Measurements from ENCODE around the gene PSMD4.
"Not testable (repeated sequence)": the region's sequence is repeated elsewhere in the genome, so short reads cannot be mapped to it uniquely, and the experiment has no call there.

The PSMD4 gene

DNA sequence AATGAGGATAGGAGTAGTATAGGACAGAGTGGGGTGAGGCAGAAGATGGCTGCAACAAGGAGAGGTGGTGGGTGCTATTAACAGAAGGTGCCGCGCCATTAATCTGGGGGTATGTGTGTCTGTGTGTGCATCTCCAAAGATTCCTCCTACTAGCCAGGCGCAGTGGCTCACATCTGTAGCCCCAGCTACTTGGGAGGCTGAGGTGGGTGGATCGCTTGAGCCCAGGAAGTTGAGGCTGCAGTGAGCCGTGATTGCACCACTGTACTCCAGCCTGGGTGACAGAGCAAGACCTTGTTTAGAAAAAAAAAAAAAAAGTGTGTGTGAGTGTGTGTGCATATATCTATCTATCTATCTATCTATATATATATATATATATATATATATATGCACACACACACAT is 20.8 kb downstream of the PSMD4 start:
- not testable (repeated sequence) for DNase-seq

DNA sequence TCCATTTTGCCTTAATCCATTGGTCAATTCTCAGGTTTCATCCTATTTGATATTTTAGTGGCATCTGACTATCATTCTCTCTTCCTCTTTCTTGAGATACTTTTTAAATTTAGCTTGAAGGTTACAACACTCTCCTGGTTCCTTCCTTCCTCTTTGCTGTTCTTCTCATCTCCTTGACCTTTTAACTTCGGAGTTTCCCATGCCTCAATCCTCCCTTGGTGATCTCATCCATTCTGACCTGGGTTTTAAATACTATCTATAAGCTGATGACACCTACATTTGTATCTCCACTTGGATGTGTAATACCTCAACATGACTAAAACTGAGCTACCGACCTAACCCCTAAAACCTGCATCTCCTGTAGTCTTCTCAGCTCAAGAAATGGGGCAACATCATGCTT is 22.7 kb downstream of the PSMD4 start:
- DNase-seq, result no peak

DNA sequence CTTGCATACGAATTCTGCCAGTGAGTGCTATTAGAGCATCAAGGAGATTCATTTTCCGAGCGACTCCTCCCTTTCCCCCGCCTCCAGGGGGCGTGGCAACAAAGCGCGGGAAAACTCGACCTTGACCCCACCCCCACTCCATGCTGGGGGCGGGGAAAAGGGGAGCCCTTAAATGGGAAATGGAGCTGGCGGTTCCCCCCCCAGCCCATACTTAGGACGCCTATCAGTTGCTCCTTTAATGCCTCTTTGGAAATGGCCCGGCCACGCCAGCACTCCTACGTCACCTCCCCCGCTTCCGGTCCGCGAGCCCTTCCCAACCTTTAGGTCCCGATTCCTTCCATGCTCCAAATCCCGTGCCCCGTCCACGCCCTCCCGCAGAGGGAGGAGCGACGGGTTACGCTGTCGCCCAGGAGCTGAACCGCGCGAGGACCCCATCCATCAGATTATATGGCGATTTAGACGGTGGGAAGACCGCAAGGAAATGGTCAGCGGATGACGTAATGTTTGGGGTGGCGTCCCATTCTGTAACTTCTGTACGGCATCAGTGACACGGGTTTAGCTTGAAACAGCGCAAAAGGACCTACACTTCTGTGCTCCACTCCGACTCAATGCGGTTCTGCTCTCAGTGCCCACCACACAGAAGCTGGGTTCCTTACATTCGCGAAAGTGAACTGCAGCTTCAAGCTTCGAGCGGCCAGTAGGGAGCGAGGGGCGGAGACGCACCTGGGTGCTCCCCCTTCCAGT is 26.9 kb downstream of the PSMD4 start:
- DNase-seq, result peak; percentile 90 to 99

DNA sequence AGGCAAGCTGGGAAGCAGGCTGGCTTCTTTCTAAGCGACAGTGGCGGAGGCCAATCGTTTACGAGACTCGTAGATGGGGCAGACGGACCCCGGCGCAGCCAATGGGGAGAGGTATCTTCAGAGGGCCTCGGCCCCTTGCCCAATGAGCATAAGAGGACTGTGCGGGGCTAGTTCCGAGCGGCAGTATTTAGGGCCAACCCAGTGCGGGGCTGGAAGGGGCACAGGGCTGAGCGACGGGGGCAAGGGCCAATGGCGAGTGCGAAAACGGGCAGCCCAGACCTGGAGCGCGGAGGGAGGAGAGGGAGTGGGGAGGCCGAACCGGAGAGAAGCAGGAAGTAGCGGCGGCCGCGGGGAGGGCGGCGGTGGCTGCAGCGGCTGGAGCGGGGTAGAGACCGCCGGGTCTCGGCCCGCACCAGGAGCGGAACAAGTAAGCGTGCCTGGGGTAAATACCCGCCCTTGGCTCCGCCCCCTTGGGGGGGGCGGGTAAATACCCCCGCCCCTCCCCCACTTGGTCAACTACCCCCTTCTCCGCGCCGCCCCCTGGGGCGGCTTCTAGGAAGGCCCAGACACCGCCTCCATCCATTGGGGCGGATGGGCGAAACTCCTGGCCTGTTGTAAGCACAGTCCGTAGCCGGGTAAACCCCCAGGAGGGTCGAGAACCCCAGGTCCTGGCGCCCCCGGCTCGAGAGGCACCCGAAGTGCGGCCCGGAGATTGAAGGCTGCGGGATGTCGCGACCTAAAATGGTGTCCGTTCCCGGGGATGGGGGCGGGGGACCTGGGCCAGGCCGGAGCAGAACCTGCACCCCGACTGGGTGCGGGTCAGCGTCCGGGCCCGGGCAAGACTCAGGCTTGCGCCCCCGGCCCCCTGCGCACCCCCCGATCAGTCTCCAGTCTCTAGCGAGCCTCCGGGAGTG is 27.7 kb downstream of the PSMD4 start, which contains the start of gene ZNF687:
Gene ZNF687 (plus strand): TSS at position 331 of the 914 bp plus-strand sequence. CDS start 3,993 bp downstream, outside the sequence.
- peak; percentile 98 to 100 for DNase-seq

DNA sequence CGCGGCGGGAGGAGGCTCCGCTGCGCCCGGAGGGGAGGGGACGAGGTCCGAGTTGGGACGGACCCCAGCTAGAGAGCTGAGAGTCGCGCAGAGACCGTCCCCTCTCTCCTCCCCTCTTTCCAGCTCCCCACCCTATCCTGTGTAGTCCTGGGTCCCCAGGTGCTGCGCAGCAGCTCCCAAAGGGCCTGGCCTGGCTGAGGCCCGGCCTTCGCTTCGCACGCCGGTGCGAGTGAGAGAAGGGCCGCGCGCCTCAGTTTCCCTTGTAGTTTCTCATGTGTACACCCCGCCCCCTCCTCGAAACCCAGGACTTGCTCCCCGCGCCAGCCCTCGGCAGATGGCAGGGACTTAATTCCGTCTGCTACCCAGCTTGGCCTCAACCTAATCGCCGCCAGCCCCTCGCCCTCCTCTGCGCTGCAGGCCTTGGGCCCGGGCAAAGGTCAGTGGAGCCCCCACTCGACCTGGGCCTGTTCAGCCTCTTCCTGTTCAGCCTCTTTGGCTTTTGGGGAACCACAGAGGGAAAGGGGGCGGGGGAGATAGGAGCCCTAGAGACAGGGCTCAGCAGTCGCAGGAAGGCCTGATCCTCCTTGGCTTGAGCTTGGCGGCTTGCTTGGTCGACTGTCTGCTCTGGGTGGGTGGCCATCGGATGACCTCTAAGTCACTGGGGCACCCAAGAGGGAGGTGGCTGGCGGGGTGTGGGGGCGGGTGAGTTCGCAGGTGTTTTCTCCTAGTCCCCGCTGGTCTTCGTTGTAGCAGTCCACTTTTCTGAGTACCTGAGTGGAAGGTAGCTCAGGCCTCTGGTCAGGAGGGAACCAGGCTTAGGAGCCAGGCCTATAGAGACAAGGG is 28.6 kb downstream of the PSMD4 start:
- no peak for DNase-seq

DNA sequence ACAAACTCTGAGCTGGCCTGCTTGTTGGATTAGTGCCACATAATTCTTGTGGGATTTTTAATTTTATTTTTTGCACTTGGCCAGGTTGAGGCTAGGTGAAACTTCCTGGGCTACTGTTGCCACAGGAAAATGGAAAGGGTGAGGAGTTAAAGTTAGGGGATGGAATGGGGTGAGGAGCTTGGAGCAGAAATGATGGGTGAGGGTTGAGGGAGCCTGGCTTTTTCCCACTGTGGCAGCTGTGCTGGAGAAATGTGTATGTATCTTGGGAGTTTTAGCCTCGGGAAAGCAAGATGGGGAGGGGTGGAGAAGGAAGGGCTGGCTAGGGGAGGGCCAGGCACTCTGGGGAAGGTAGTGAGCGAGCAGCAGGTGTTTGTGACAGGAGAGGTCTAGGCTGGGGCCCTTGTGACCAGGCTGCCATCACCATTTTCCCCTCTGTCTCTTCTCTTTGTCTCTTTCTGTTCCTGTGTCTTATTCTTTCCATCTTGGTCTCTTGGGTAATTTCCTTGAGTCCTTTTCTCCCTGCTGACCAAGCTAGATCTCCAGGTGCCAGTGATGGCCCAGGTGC is 29.6 kb downstream of the PSMD4 start:
- no peak for DNase-seq

DNA sequence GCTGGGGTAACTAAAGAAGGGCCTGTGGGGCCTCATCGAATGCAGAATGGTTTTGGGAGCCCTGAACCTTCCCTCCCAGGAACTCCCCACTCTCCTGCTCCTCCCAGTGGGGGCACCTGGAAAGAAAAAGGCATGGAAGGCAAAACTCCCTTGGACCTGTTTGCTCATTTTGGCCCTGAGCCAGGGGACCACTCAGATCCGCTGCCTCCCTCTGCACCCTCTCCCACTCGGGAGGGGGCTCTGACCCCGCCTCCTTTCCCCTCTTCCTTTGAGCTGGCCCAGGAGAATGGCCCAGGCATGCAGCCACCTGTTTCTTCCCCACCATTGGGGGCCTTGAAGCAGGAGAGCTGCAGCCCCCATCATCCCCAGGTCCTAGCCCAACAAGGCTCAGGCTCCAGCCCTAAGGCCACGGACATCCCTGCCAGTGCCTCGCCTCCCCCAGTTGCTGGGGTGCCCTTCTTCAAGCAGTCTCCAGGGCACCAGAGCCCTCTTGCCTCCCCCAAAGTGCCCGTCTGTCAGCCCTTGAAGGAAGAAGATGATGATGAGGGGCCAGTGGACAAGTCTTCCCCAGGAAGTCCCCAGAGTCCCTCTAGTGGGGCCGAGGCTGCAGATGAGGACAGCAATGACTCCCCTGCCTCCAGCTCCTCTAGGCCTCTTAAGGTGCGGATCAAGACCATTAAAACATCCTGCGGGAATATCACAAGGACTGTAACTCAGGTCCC is 32.2 kb downstream of the PSMD4 start:
- no peak for DNase-seq

DNA sequence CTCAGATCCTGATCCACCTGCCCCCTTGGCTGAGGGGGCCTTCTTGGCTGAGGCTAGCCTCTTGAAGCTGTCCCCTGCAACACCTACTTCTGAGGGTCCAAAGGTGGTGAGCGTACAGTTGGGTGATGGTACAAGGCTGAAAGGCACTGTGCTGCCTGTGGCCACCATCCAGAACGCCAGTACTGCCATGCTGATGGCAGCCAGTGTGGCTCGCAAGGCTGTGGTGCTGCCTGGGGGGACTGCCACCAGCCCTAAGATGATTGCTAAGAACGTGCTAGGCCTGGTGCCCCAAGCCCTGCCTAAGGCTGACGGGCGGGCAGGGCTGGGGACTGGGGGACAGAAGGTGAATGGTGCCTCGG is 32.8 kb downstream of the PSMD4 start:
- no peak for DNase-seq

DNA sequence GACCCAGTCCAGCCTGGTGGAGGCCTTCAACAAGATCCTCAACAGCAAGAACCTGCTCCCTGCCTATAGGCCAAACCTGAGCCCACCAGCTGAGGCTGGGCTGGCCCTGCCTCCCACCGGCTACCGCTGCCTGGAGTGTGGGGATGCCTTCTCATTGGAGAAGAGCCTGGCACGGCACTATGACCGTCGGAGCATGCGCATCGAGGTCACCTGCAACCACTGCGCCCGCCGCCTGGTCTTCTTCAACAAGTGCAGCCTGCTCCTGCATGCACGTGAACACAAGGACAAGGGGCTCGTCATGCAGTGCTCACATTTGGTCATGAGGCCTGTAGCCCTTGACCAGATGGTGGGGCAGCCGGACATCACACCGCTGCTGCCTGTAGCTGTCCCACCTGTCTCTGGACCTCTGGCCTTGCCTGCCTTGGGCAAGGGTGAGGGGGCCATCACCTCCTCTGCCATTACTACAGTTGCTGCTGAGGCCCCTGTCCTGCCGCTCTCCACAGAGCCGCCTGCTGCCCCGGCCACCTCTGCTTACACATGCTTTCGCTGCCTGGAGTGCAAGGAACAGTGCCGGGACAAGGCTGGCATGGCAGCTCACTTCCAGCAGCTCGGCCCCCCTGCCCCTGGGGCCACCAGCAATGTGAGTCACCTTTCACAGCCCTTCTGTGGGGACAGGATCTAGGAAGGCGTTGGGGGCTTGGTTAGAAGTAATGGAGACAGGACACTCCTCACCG is 33.4 kb downstream of the PSMD4 start:
- no peak for DNase-seq

DNA sequence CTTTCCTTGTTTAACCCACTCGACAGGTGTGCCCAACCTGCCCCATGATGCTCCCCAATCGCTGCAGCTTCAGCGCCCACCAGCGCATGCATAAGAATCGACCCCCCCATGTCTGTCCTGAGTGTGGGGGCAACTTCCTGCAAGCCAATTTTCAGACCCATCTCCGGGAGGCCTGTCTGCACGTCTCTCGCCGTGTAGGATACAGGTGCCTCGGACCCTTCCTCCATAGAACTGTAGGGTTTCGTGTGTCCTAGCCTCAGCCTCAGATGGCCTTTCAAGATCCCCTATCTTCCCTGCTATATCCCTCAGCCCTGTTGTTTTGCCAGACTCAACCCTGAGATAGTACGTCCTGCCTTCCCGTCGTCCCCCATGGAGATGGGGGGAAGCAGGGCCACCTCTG is 34.0 kb downstream of the PSMD4 start:
- no peak for DNase-seq

DNA sequence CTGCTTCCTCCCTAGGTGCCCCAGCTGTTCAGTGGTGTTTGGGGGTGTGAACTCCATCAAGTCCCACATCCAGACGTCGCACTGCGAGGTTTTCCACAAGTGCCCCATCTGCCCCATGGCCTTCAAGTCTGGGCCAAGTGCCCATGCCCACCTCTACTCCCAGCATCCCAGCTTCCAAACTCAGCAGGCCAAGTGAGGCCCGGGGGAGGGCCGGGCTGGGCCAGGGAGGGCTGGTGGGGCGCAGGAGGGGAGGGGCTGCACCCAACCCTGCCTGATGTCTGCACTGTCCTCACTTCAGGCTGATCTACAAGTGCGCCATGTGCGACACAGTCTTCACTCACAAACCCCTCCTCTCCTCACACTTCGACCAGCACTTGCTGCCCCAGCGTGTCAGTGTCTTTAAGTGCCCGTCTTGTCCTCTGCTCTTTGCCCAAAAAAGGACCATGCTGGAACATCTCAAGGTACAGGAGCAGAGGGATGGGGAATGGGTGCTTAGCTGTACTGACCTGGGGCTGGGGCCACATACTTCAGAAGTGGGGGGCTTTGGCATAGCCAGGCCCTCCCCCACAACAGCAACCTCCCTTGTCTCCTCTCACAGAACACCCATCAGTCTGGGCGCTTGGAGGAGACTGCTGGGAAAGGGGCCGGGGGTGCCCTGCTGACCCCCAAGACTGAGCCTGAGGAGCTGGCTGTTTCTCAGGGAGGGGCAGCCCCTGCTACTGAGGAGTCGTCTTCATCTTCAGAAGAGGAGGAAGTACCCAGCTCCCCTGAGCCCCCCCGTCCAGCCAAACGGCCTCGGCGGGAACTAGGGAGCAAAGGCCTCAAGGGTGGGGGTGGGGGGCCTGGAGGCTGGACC is 34.8 kb downstream of the PSMD4 start:
- DNase-seq, result no peak

DNA sequence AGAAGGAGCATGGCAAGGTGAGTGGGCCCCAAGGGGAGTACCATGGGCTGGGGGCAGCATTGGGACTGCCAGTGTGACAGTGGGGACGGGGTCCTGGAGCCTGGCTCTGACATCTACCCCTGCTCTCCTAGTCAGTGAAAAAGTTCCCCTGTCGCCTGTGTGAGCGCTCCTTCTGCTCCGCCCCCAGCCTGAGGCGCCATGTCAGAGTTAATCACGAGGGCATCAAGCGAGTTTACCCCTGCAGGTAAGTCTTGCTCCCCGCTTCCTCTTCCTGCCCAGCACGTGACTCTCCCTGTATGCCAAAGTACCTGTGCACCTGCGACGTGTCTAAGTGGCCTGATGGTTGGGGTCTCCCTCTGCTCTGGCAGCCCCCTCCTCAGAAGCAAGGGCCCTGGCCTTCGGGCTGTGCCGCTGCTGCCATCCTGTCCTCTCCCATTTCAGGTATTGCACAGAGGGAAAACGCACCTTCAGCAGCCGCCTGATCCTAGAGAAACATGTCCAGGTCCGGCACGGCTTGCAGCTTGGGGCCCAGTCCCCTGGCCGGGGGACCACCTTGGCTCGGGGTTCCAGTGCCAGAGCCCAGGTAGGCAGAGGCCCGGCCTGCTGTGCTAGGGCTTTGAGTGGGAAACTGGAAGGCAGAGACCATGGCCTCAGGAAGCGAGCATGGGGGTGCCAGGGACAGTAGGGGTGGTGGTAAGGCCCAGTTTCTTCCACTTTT is 35.6 kb downstream of the PSMD4 start:
- DNase-seq, result no peak

DNA sequence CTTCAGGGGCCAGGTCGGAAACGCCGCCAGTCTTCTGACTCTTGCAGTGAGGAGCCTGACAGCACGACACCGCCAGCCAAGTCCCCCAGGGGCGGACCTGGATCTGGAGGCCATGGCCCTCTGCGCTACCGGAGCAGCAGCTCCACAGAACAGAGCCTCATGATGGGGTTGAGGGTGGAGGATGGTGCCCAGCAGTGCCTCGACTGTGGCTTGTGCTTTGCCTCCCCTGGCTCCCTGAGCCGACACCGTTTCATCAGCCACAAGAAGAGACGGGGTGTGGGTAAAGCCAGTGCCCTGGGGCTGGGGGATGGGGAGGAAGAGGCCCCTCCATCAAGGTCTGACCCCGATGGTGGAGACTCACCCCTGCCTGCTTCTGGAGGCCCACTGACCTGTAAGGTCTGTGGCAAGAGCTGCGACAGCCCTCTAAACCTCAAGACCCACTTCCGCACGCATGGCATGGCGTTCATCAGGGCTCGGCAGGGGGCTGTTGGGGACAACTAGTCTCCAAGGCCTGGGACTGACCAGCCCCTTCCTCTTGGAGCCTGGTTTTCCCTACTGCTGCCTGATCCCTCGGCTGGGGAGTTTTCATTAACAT is 36.3 kb downstream of the PSMD4 start:
- DNase-seq, result no peak

DNA sequence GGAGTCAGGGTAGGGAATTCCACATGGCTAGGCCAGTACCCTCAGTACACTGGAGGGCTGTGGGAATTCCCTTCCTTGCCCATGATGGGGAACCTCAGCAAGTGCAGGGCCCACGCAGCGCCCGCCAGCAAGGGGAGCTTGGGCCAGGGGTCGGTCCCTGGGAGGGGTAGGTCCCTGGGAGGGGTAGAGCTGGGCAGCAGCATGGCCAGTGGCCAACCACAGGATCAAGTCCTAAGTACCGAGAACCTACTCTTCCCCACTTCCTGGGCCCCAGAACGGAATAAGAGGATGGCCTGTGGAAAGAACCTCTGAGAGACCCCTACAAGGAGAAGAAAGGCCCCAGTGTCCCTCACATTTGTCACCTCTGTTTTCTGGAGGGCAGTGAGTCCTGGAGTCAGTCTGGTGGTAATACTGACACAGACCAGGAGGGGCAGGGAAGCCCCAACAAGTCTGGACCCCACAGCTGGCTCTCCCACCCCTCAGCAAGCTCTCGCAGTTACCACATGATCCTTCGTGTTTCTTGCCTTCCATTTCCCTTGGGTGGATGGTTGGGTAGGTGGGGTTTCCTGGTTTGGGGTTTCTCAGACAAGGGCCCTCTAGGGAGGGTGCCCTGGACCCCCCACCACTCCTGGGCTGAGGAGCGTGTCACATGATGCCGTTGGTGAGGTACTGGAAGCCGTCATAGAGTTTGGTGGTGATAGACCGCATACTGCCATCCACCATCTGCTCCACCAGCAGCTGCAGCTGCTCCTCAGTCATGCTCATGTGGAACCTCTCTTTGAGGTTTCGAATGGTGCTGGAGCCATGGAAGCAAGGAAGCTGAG is 37.9 kb downstream of the PSMD4 start:
- no peak for DNase-seq

DNA sequence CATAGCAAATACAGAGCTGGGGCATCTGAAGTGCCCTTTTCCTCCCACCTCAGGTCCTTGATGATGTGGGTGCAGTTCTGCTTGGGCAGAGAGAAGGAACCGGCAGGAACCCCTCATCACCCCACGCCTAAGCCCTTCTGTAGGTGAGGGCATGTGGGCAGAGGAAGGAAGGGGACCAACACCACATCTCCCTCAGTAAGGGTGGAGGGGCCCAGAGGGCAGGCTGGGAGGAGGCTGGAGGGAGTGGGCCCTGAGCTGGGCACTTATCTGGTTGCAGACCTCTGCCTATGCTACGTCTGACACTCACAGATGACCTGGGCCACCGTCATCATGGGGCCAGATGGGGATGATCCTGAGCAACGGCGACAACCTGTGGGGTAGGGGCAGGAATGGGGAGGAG is 38.6 kb downstream of the PSMD4 start:
- no peak for DNase-seq

DNA sequence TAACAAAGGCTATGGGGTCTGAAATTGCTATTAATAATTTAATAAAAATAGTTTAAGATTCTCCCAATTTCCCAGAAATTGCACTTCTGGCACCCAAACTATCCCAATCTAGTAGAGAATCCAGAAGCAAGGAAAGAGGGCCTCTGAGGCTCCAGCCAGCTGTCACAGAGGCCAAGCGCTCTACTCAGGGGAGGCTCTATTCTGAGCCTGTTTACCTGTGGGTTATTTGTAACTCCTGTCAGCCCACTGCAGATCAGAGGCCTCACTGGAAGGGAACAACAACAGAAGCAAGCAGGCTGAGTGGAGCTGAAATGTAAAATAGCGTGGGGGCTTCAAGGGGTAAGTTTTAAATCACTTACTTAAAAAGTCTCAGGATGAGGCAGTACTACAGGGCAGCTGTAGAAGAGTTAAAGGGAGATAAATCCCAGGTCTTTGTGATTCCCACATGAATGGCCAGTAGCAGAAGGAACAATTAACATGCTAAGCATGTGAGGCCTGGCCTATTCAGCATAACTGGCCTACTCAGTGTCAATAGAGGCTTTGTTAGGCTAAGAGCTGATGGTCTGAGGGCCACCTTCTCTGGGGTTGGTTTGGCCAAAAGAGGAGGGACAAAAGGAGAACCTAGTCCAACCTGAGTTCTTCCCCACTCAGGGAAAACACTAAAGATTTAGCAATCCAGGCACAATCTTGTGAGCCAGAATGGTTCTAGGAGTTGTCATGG is 40.4 kb downstream of the PSMD4 start:
- no peak for DNase-seq

DNA sequence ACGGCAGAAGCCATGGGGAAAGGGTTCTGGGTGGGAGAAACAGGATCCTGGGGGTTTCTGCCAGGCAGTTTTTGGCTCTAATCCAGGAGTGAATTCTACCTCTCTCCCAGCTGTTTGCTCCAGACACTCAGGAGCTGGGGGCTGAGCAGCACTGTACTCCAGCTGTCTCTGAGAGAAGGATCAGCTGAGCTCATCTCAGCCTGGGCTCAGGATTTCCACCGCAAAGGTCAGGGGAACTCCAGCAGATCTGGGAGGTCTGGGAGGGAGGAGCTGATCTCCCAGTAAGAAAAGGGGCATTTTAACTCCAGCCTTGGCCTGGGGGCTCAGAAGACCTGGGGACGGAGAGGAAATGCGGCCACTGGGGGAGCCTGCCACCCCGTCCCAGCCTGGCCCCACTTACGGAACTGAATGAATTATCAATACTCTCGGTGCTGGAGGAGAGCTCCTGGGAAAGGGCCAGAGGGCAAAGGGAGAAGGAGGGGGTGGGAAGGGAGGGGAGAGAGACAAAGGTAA is 55.3 kb downstream of the PSMD4 start:
- DNase-seq, result no peak

Data from cerebellar nuclear complex (tissue), 1 donor.